Trophoblast cell (in vitro differentiated cells and primary cell): ENCODE data around the gene FAM107B.
A peak's percentile ranks its signal among the peaks of the same experiment; 100 is the strongest.

Experiments
- DNase-seq, 2 donors: peaks; one replicate each; pipeline ENCODE4 v3.0.0-alpha.2; 2016
- H2AFZ ChIP-seq: 2 replicates; pipeline ENCODE4 v1.6.1; 2013; ENCODE audit warnings: low read length, moderate library complexity, mild to moderate bottlenecking; ENCODE audit not compliant: insufficient read depth, poor library complexity
- H2AK5ac ChIP-seq: 2 replicates; pipeline ENCODE4 v1.6.1; 2013; ENCODE audit warnings: mild to moderate bottlenecking, low read length
- H2BK120ac ChIP-seq: 2 replicates; pipeline ENCODE4 v1.6.1; 2013; ENCODE audit warnings: low read length, mild to moderate bottlenecking, moderate library complexity; ENCODE audit not compliant: insufficient read depth, poor library complexity
- H2BK12ac ChIP-seq: 2 replicates; pipeline ENCODE4 v1.6.1; 2013; ENCODE audit warnings: mild to moderate bottlenecking, low read length, moderate library complexity
- H2BK5ac ChIP-seq: 2 replicates; pipeline ENCODE4 v1.6.1; 2013; ENCODE audit warnings: low read length, low read depth, moderate library complexity, mild to moderate bottlenecking; ENCODE audit not compliant: poor library complexity
- H3K14ac ChIP-seq: 2 replicates; pipeline ENCODE4 v1.6.1; 2013; ENCODE audit warnings: mild to moderate bottlenecking, low read length
- H3K18ac ChIP-seq: 2 replicates; pipeline ENCODE4 v1.6.1; 2013; ENCODE audit warnings: mild to moderate bottlenecking, low read length
- H3K23ac ChIP-seq: 2 replicates; pipeline ENCODE4 v1.6.1; 2013; ENCODE audit warnings: low read length
- H3K27ac ChIP-seq: 2 replicates; pipeline ENCODE4 v1.5.1; 2013; ENCODE audit warnings: low read depth, mild to moderate bottlenecking, inconsistent platforms, low read length, moderate library complexity
- H3K27me3 ChIP-seq: 2 replicates; pipeline ENCODE4 v1.6.1; 2013; ENCODE audit warnings: inconsistent platforms, mild to moderate bottlenecking, low read length, moderate library complexity; ENCODE audit not compliant: insufficient read depth
- H3K36me3 ChIP-seq, 2 experiments: 1 replicate in 1 of 2; 2 replicates in 1 of 2; pipeline ENCODE4 v1.6.1; 2013; ENCODE audit warnings: low read length in 2 of 2, mild to moderate bottlenecking in 2 of 2, moderate library complexity in 1 of 2; ENCODE audit not compliant: insufficient read depth in 2 of 2, control insufficient read depth in 1 of 2
- H3K4ac ChIP-seq: 2 replicates; pipeline ENCODE4 v1.6.1; 2013; ENCODE audit warnings: low read depth, mild to moderate bottlenecking, low read length, moderate library complexity
- H3K4me1 ChIP-seq, 2 experiments: 1 replicate in 1 of 2; 2 replicates in 1 of 2; pipeline ENCODE4 v1.6.1; 2013; ENCODE audit warnings: low read length in 2 of 2, mild to moderate bottlenecking in 2 of 2, moderate library complexity in 1 of 2; ENCODE audit not compliant: insufficient read depth in 2 of 2, control insufficient read depth in 1 of 2
- H3K4me2 ChIP-seq: 2 replicates; pipeline ENCODE4 v1.6.1; 2013; ENCODE audit warnings: inconsistent platforms, mild to moderate bottlenecking, low read length, moderate library complexity
- H3K4me3 ChIP-seq: 2 replicates; pipeline ENCODE4 v1.5.1; 2013; ENCODE audit warnings: mild to moderate bottlenecking, low read depth, low read length, inconsistent platforms
- H3K79me1 ChIP-seq: one replicate; pipeline ENCODE4 v1.6.1; 2013; ENCODE audit warnings: low read length
- H3K79me2 ChIP-seq: 2 replicates; pipeline ENCODE4 v1.6.1; 2013; ENCODE audit warnings: low read length, mild to moderate bottlenecking; ENCODE audit not compliant: control insufficient read depth, insufficient read depth, poor library complexity
- H3K9ac ChIP-seq: 2 replicates; pipeline ENCODE4 v1.6.1; 2013; ENCODE audit warnings: mild to moderate bottlenecking, low read length
- H3K9me3 ChIP-seq: 2 replicates; pipeline ENCODE4 v1.6.1; 2013; ENCODE audit warnings: low read depth, mild to moderate bottlenecking, control low read depth, inconsistent platforms, low read length; ENCODE audit not compliant: insufficient read depth
- H4K12ac ChIP-seq: 2 replicates; pipeline ENCODE4 v1.6.1; 2013; ENCODE audit warnings: low read depth, mild to moderate bottlenecking, low read length, moderate library complexity
- H4K8ac ChIP-seq: 2 replicates; pipeline ENCODE4 v1.6.1; 2013; ENCODE audit warnings: low read depth, mild to moderate bottlenecking, low read length, moderate library complexity
- H4K91ac ChIP-seq: one replicate; pipeline ENCODE4 v1.6.1; 2013; ENCODE audit warnings: low read depth, mild to moderate bottlenecking, low read length, moderate library complexity
- WGBS: extraction: QIAGEN DNeasy Blood & Tissue Kit; methylation state at CpG from one replicate; pipeline ENCODE4 v1.1.7; 2013; ENCODE audit warnings: missing lambda C conversion rate; ENCODE audit not compliant: insufficient read length, insufficient coverage; ENCODE audit errors: extremely low coverage; 5-methylcytosine and 5-hydroxymethylcytosine counted together

Gene FAM107B

GRCh38 chr10:14560791-14561765 is 213.6 kb downstream of the FAM107B start:
- no peak for DNase-seq
- H3K23ac ChIP-seq: no peak overlapping the region
- H3K14ac ChIP-seq: no peak overlapping the region
- peaks cover 11 to 12% of the 10 kb centered on the region in 2 experiments for H3K4me1 ChIP-seq
- H2AK5ac ChIP-seq: no peak overlapping the region
- H3K4ac ChIP-seq: no peak overlapping the region
- H3K9ac ChIP-seq: no peak overlapping the region
- no peak overlapping the region for H4K91ac ChIP-seq
- no peak overlapping the region for H2BK120ac ChIP-seq
- no peak overlapping the region for H3K27ac ChIP-seq
- no CpG with 5 or more reads among the region's 15 CpGs for WGBS
- H2AFZ ChIP-seq: no peak overlapping the region
- H4K12ac ChIP-seq: no peak overlapping the region
- H3K79me1 ChIP-seq: peaks cover 3% of the 10 kb centered on the region
- H3K4me3 ChIP-seq: no peak overlapping the region
- H3K27me3 ChIP-seq: no peaks in the 10 kb centered on the region
- H2BK5ac ChIP-seq: no peak overlapping the region
- H3K18ac ChIP-seq: no peak overlapping the region
- no peak overlapping the region for H2BK12ac ChIP-seq
- H3K9me3 ChIP-seq: peaks cover 2% of the 10 kb centered on the region
- no peaks in the 10 kb centered on the region for H3K79me2 ChIP-seq
- no peak overlapping the region for H4K8ac ChIP-seq
- H3K4me2 ChIP-seq: no peak overlapping the region
- H3K36me3 ChIP-seq: peaks cover 0 to 4% of the 10 kb centered on the region in 2 experiments

- no peak overlapping the region for H3K14ac ChIP-seq
- no peak overlapping the region for H2BK12ac ChIP-seq
- no peaks in the 10 kb centered on the region for H3K27me3 ChIP-seq
- no CpG with 5 or more reads among the region's 9 CpGs for WGBS
- H2BK120ac ChIP-seq: no peak overlapping the region
- H4K91ac ChIP-seq: no peak overlapping the region
- peaks cover 3% of the 10 kb centered on the region for H3K79me1 ChIP-seq
- peaks cover 2% of the 10 kb centered on the region for H3K9me3 ChIP-seq
- H4K8ac ChIP-seq: no peak overlapping the region
- no peak overlapping the region for H3K4me2 ChIP-seq
- no peak overlapping the region for H4K12ac ChIP-seq
- no peak overlapping the region for H3K23ac ChIP-seq
- H3K79me2 ChIP-seq: no peaks in the 10 kb centered on the region
- H3K36me3 ChIP-seq: peaks cover 0 to 4% of the 10 kb centered on the region in 2 experiments
- no peak overlapping the region for H3K4ac ChIP-seq
- no peak overlapping the region for H3K27ac ChIP-seq
- H2AK5ac ChIP-seq: no peak overlapping the region
- H2BK5ac ChIP-seq: no peak overlapping the region
- H2AFZ ChIP-seq: no peak overlapping the region
- H3K9ac ChIP-seq: no peak overlapping the region
- no peak overlapping the region for H3K4me3 ChIP-seq
- DNase-seq: peak; percentile 99
- peaks cover 12 to 16% of the 10 kb centered on the region in 2 experiments for H3K4me1 ChIP-seq
- H3K18ac ChIP-seq: no peak overlapping the region
Observed at GRCh38 chr10:14560274-14560673, 214.4 kb downstream of the FAM107B start.

- Histone ChIP-seq H3K79me1 (peaks cover 3% of the 10 kb centered on the region), H3K4me1 (peaks cover 20 to 24% of the 10 kb centered on the region in 2 experiments), H3K9ac (no peak overlapping the region), H2BK120ac (no peak overlapping the region), H4K8ac (no peak overlapping the region), H3K23ac (peak overlapping the region; percentile 18), H3K9me3 (peaks cover 2% of the 10 kb centered on the region), H4K91ac (no peak overlapping the region), H3K4me3 (peak overlapping the region; percentile 40), H3K4me2 (no peak overlapping the region), H4K12ac (no peak overlapping the region), H2BK5ac (no peak overlapping the region), H2AK5ac (no peak overlapping the region), H2AFZ (no peak overlapping the region), H3K4ac (no peak overlapping the region), H3K27me3 (no peaks in the 10 kb centered on the region), H3K79me2 (no peaks in the 10 kb centered on the region), H3K36me3 (peaks cover 0 to 4% of the 10 kb centered on the region in 2 experiments), H3K27ac (no peak overlapping the region), H3K18ac (no peak overlapping the region), H2BK12ac (no peak overlapping the region), H3K14ac (no peak overlapping the region)
- DNase-seq: no peak
- no CpG with 5 or more reads among the region's 12 CpGs for WGBS
Observed at GRCh38 chr10:14558025-14558424, 216.7 kb downstream of the FAM107B start.

- Histone ChIP-seq H3K27me3 (no peaks in the 10 kb centered on the region), H3K79me2 (no peaks in the 10 kb centered on the region), H3K4ac (no peak overlapping the region), H3K36me3 (peaks cover 0 to 4% of the 10 kb centered on the region in 2 experiments), H3K9me3 (peaks cover 2% of the 10 kb centered on the region), H2BK120ac (no peak overlapping the region), H3K4me3 (no peak overlapping the region), H4K8ac (no peak overlapping the region), H3K9ac (no peak overlapping the region), H2BK12ac (no peak overlapping the region), H4K12ac (no peak overlapping the region), H3K79me1 (peaks cover 3% of the 10 kb centered on the region), H3K27ac (no peak overlapping the region), H3K14ac (no peak overlapping the region), H4K91ac (no peak overlapping the region), H3K4me1 (peaks cover 20 to 24% of the 10 kb centered on the region in 2 experiments), H2AFZ (no peak overlapping the region), H2BK5ac (no peak overlapping the region), H3K18ac (no peak overlapping the region), H3K4me2 (no peak overlapping the region), H2AK5ac (no peak overlapping the region), H3K23ac (no peak overlapping the region)
- no CpG with 5 or more reads among the region's 5 CpGs for WGBS
- DNase-seq: no peak
Observed at GRCh38 chr10:14557567-14557966, 217.1 kb downstream of the FAM107B start.
